ENCODE data around the gene CLMP.

GRCh38 chr11:123060277-123061000, 134.6 kb downstream of the CLMP start:
- no peak for TF ChIP-seq SMC3 (conservative IDR thresholded peaks at IDR 0.05; ENCODE audit: poor library complexity)
- no peak for TF ChIP-seq POLR2AphosphoS5 (IDR thresholded peaks at IDR 0.05)
- TF ChIP-seq CTCF (IDR thresholded peaks at IDR 0.05; ENCODE audit: poor library complexity, severe bottlenecking) = no peak
- no peak for TF ChIP-seq EZH2 (IDR thresholded peaks at IDR 0.05; ENCODE audit: borderline replicate concordance, insufficient read depth, low read length, poor library complexity, severe bottlenecking)
- TF ChIP-seq EP300 (conservative IDR thresholded peaks at IDR 0.05; ENCODE audit: poor library complexity, severe bottlenecking) = no peak
- no peak for TF ChIP-seq TAF1 (IDR thresholded peaks at IDR 0.05; ENCODE audit: low read depth)
